HG03439 (cell line): ENCODE results near the gene LAMB2.
A peak's percentile ranks its signal among the peaks of the same experiment; 100 is the strongest.

Experiments used
- ATAC-seq: cut with Tn5 transposase; IDR thresholded peaks from one replicate; pipeline ENCODE4 v1.9.1; 2021; ENCODE audit warnings: mild to moderate bottlenecking, moderate library complexity; ENCODE audit not compliant: unreplicated experiment

LAMB2 gene

DNA sequence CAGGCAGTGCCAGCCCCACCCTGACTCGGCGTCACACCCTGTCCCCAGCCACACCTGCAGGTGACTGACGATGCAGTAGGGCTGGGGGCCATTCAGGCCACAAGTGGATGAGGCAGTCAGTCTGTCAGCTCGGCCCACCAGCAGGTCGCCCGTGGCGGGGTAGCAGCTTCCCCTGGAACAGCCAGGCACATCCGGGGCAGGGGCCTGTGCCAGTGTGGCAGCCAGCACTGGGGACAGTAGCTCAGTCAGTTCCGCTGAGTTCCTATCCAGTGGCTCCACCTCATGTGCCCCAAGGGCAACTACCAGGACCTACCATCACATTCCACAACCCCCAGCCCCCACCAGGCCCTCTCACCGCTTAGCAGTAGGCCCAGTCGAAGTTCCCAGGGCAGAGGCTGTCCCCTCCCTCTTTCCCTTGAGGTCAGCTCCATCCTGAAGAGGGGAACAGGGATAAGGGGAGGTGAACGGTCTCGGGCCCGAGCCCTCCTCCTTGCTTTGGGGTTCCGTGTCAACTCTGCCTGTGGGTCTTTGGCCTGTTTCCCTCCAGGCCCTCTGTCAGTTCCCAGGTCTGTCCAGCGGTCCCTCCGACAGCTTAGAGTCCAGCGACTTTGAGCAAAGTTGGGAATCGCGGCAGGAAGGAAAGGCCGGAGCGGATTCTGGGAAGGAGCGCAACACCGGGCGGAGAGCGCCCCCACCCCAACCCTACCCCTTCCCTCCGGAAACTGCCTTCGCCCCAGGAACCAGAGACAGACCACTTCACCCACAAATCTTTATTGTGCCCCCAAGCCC lies at the start of gene LAMB2:
LAMB2 (minus strand) TSS at position 614 of the 789 bp plus-strand sequence; CDS start at position 431, 183 bp downstream.
- no peak for ATAC-seq

DNA sequence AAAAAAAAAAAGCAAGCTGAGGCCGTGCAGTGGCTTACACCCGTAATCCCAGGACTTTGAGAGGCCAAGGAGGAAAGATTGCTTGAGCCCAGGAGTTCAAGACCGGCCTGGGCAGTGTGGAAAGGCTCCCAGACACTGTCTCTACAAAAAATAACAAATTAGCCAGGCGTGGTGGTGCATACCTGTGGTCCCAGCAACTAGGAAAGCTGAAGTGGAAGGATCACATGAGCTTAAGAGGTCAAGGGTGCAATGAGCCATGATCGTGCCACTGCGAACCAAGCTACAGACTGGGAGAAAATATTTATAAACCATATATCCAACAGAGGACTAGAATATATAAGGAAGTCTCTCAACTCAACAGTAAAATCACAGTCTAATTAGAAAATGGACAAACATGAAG lies 48.5 kb upstream of the LAMB2 start:
- ATAC-seq: no peak

DNA sequence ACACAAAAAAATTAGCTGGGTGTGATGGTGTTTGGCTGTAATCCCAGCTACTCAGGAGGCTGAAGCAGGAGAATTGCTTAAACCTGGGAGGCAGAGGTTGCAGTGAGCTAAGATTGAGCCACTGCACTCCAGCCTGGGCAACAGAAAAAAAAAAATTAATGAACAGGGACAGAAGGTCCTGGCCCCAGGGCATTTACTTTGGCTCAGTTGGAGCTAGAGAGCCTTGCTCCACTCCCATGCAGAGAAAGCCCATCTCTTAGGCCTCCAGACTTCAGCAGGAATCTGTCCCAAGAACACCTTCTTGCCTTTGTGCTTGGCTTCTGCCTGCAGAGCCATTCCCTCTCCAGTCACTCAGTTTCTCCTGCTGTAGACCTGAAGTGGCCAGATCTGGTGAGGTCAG lies 47.3 kb upstream of the LAMB2 start:
- ATAC-seq: no peak

DNA sequence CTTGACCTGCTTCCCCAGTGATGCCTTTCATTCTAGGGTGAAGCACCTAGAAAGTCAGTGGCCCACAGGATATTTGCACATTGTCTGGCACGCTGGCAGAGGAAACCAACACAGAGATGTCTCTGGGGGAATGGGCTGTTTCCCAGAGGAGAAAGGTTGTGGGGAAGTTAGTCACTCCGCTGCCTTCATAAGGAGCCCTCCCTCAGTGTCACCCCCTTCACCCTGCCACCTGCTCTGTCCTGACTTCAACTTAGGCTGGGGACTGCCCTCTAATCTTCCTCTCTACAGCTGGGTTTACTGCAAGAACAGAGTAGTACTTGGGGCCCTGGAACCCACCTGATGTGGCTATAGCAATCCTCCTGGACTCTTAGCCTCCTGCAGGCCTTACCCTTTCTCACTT lies 44.2 kb upstream of the LAMB2 start:
- ATAC-seq: no peak

DNA sequence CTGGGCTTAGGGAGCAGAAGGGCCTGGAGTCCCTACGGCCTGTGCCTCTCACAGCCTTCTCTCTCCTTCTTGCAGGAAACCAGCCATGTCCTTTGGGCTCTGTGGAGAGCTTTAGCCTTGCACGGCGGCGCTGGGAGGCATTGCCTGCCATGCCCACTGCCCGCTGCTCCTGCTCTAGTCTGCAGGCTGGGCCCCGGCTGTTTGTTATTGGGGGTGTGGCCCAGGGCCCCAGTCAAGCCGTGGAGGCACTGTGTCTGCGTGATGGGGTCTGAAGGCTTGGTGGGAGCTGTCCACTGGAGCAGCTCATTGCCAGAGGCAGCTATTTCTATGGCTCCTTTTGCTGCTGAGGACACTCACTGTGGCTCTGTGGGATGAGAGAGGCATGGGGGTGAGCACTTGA lies 42.7 kb upstream of the LAMB2 start:
- no peak for ATAC-seq

DNA sequence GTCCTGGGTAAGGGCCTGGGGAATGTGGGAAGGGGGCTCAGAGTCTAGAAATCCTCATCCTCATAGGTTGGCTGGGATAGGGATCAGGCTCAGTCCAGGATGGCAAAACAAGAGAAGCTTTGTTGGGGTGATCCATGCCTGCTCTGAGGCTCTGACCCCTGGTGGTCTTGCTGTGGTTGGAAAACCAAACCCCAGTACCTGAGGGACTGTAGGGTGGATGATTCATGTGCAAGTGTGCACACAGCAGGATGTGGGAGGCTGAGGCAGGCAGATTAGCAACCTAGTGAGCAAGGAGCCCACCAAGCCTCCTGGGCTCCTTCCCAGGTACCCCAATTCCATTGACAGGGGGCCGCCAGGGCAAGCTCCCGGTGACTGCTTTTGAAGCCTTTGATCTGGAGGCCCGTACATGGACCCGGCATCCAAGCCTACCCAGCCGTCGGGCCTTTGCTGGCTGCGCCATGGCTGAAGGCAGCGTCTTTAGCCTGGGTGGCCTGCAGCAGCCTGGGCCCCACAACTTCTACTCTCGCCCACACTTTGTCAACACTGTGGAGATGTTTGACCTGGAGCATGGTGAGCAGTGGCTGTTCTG lies 41.6 kb upstream of the LAMB2 start:
- no peak for ATAC-seq

DNA sequence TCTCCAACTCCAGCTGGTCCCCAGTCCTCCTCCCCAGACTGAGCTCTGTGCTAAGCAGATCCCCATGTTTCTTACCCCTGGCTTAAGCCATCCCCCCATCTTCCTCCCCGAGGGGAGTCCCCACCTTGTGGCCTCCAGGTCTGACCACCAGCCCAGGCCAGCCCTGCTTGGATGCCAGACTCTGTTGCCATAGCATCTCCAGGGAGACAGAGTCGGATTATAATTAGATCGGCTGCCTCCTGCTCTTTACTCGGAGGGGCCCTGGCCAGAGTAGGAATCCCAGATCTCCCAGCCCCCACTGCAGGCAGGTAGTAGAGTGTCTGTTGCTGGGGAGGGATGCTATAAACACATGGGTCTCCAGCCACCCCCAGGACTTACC lies 40.9 kb upstream of the LAMB2 start:
- no peak for ATAC-seq

DNA sequence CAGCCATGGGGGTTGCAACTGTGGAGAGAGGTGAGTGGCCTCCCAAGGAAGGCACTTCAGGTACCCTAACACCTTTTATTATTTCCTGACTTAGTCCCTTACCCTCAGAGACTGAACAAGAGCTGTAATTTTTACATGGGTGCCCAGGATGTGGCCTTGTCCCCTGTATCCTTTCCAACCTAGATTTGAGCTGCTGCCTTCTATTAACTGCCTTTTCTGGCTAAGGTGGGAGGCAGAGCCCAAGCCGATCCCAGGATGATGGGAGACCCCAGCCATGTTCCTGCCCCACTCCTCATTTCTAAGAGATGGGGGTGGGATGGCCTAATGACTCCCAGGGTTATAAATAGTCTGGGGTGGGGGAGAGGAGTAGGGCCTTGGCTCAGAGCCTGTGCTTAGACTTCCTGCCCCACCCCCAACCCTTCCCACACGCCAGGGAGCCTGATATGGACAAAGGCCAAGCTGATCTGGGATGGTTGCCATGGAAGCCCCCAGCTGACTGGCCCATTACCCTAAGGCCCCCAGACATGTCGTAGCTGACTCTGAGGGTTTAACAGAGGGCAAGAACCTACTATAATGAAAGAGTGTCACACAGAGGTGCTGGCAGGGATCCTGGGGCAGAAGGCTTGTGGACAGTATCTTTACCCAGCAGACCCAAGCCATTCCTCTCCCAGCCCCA lies 40.4 kb upstream of the LAMB2 start:
- ATAC-seq: no peak

DNA sequence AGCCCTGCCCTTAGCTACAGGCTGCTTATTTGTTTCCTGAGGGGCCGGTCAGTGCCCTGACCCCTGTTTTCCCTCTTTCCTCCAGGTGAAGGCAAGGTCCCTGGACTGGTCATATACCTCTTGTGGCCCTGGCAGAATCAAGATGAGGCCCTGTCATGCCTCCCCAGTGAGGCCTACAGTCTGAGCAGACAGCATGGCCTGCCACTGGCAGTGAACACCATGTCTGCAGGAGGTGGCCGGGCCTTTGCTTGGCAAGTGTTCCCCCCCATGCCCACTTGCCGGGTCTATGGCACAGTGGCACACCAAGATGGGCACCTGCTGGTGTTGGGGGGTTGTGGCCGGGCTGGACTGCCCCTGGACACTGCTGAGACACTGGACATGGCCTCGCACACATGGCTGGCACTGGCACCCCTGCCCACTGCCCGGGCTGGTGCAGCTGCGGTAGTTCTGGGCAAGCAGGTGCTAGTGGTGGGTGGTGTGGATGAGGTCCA lies 39.7 kb upstream of the LAMB2 start:
- ATAC-seq: no peak

DNA sequence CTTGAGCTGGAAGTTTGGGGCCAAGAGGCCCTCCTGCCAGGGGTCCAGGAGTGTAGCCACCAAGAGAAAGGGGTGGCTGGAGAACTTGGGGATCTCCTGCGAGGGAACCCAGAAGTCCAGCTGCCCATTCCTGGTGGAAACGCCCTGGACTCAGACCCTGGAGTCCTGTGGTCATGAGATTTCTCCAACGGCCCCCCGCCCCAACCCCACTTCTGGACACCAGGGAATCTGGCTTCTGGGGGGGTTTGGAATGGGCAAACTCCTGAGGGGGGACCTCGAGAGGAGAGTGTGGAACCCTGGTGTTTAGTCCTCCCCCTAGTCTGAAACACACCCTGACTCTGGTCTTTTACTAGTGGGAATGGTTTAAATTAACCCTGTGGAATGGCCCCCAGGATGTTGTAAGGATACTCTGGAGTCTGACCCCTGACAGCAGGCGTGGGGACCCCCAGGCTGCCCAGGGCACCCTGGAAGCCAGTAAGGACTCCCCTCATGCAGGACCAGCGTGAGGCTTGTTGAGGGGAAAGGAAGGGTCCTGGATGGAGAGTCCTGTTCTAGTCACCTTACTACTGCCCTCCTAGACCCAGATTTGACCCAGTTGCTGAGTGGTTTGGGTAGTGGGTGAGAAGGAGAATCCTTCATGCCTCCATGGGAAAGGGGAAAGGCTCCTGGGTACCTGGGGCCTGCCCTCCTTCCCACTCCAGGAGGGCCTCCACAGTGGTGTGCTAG lies 39.1 kb upstream of the LAMB2 start:
- ATAC-seq: no peak

DNA sequence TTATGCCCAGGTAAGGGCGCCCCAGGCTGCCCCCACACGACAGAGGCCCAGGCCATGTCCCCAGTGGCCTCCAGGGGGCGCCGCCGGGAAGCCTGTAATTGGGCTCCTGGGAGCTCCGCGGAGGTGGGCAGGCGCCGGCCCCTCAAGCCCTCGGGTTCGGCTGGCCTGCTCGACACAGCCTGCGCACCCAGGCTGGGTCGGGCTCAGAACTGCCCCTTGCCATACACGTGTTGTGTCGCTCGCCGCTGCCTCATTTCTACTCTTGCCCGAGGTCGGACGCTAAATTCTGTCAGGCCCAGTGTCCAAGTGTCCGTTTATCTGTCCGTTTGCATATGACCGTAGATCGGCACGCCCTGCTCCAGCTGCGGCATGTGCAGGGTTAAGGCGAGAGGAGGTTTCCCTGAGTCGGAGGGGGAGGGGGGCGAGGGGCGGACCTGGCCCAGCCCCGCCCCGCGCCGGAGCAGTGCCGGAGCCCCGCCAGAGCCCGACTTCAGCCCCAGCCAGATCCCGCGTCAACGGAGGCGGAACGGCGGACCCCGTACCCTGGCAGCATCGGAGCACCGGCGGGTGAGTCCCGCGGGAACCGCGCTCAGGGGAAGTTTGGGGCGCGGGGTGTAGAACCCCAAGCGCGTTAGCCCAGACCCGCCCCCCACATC lies 38.4 kb upstream of the LAMB2 start, which contains the start of gene KLHDC8B:
KLHDC8B (plus strand) TSS at position 480 of the 656 bp plus-strand sequence. CDS start 1,172 bp downstream, outside the sequence.
- ATAC-seq: peak; percentile 59

DNA sequence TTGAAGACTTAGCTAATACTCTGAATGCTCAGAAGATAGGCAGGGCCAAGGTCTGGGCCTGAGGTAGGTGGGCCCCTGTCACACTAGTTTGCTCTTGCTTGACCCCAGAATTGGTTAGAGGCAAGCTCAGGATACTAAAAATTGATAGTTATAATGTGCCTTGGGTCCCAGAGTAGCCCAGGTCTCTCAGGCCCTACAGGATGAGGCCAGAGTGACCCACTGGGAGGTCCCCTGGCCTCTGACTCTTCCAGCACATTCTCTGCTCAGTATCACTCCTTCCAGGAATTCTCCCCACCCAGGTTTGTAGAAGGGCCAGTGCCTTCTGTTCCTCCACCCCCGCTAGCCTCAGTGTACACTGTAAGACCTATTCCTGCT lies 37.9 kb upstream of the LAMB2 start:
- ATAC-seq: no peak

DNA sequence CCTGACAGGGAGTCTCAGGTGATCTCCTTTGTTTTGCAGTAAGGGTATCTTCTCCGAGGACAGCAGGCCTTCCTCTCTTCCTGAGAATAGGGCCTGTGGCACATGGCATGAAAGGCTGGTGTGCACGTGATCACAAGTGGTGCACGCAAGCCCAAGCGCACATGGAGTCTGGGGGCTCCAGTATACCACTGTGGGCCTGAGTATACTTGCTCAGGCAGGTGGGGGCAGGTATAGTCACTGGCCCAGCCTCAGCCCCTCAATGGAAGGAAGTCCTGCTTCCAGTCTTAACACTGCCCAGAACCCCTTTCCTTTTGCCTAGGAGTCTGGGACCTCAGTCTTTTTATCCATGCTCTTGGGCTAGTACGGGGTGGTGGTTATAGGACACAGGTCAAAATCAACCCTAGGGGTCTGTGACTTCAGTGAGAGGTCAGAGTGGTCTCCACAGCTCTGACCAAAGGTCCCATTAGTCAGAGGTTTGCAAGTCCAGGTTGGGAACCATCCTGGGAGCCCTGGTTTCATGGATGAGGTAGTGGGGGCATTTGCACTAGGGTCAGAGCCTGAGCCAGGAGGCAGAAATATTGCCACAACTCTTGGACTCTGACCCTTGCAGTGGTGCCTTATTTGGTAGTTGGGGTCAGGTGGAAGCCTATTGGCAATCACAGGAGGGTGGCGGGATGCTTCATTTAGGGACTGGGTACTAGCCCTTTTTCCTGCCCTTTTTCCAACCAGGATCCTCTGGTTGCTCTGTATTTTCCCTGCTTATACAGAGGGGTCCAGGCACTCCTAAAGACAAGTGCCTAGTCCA lies 34.1 kb upstream of the LAMB2 start:
- ATAC-seq: no peak

DNA sequence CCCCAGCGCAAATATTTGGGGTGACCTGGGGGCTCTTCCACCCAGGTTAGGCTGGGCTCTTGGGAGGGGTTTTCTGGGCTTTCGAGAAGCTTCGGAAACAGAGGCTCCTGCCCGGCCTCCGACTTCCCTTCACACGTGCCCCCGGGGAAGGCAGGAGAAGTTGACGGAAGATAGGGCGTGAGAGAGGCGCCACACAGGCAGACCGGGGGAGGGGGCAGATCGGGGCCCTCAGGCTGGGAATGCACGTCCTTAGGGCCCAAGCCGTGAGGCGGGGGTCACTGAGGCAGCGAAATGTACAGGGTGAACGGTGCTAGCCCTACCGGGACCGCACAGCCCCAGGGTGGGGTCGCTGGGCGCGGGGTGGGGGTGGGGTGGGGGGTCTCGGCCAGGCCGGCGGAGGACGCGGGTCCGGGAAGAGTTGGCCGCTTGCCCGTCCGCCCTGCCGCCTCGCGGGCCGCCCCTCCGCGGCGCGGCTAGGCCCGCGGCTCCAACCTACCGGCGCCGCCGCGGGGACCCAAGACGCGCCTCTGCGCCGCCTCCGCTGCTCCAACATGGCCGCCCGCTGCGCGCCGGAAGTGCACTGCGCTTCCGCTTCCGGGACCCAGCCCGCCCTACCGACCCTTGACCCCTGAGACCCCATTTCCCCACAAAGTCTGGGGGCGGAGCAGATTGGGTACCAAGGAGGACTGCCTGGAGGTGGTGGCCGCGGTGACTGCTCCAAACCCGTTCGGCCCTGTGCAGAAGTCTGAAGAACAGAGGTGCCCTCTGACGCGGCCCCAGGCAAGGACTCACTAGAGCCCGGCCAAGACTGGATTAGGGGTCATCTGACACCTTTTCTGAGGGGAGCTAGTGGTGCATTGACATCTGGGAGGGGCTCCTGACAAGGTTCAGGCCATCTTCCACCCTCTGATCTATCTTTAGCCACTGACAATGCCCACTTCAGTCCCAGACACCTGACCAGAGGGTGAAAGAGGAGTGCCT lies 33.2 kb upstream of the LAMB2 start, which contains the start of gene CCDC71:
CCDC71 (minus strand) TSS at position 561 of the 981 bp plus-strand sequence. CDS start 2,123 bp downstream, outside the sequence.
- ATAC-seq: peak; percentile 56

DNA sequence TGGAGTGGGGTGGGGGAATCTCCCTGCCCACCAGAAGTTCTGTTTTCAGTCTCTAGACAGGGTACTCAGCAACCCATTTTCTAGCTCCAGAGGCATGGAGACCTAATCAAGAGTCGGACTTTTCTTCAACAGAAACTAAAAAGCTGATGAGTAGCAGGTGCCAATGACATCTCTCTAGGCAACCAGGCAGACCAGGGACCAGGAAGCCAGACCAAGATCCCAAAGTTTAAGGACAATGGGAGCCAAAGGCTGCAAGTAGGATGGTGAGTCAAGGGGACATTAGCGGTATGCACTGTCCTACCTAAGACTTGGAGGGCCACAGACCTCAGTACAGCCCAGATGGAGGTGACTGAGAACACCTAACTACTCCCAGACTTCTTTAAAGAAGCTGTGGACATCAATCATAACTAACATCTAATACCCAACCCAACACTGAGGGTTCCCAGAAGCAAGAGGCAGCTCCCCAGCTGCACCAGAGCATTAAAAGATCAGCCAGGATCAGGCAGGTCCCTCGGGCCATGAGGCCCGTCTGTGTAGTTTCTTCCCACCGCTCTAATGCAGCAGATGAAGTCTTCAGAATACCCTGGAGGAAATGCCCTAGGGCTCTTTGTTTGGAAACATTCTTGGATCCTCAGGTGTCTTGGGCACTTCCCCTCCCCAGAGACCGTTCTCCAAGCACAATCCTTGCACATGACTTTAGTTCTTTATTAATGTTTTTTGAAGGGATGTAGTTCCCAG lies 32.3 kb upstream of the LAMB2 start:
- no peak for ATAC-seq

DNA sequence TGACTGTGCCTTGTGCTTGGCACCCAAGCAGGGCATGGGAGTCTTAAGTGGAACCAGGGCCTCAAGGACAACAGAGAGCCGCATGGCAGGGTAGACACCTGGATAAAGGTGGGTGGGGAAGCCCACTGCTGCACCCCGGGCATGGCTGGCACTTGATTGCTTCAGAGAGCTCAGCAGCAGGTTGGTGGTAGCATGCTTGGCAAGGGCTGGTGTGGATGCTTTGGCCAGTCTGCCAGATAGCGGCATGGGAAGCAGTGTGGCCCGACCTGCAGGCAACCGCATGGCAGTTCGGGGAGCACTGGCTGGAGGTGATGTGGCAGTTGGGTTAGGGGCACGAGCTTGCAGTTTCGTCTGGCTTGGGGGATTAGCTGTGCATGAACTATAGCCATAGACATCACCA lies 30.8 kb upstream of the LAMB2 start:
- no peak for ATAC-seq

DNA sequence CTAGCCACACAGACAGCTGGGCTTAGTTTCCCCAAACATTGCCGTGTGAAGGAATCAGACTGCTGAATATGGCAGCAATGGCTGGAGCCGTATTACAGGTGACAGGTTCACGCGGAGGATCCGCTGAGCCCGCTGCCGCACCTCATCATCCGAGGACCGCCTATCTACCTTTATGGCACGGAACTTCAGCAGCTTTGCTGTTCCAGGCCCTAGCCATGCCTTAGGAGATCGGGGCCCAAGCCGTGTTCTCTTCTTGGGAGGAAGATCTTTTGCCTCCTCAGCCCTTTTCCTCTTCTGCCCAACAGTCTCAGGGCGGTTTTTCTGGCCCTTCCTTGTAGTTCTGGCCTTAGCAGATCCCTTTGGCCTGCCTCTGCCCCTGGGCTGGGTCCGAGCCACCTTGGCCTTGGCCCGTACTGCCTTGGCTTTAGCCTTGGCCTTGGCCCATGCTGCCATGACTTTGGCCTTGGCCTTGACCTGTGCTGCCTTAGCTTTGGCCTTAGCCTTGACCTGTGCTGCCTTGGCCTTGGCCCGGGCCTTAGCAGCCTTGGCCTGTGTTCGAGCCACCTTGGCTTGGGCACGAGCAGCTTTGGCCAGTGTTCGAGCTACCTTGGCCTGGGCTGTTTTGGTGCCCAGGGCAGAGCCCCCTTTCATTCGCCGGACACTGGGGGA lies 30.0 kb upstream of the LAMB2 start:
- ATAC-seq: no peak
